Measurements from ENCODE around the gene NR2F1-AS1.

NR2F1-AS1 gene

DNA sequence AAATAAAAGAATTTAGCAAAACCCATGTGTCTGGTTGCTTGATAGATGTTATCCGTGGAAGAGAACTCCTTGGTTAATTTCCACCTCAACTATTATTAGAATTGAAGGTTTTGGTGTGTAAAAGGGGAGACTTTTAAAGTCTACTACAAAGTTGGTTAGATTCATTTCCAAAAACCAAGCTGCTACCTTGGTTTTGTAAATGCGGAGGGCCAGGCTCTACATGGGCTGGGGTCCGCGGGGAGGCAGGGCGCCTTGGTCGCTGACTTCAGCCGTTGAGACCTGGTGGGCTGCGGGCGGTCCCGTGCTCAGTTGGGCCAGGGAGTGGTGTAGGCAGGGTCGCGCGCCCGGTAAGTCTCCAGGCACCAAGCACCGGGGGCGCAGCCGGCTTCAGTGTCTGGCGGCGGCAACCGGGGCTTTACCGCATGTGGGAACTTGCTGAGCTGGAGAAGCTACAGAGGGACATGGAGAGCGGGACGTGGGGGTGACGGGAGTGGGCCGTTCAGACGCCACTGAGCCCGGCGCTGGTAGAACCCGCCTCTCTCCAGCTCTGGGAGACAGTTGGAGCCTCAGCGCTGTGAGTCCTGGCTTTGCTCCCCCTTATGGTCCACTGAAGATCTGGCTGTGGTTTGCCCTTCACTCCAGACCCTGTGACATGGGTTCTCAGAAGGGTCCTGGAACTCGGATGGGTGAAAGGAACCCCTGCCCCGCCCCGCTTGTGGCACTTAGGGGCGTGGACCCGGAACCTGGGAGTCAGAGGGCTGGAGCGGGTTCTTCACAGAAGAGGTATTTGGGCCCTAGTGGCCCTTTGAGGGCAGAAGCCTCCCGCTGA is 13.8 kb upstream of the NR2F1-AS1 start:
- TF ChIP-seq POLR2AphosphoS5 (IDR thresholded peaks at IDR 0.05; ENCODE audit: low read depth, low read length) (no peak), TAF1 (IDR thresholded peaks at IDR 0.05; ENCODE audit: borderline replicate concordance, low read depth, low read length) (no peak), POLR2A (IDR thresholded peaks at IDR 0.05; ENCODE audit: low read depth, low read length) (no peak)
- FAIRE-seq = no peak
- DNase-seq (ENCODE audit: insufficient read length) = no peak

DNA sequence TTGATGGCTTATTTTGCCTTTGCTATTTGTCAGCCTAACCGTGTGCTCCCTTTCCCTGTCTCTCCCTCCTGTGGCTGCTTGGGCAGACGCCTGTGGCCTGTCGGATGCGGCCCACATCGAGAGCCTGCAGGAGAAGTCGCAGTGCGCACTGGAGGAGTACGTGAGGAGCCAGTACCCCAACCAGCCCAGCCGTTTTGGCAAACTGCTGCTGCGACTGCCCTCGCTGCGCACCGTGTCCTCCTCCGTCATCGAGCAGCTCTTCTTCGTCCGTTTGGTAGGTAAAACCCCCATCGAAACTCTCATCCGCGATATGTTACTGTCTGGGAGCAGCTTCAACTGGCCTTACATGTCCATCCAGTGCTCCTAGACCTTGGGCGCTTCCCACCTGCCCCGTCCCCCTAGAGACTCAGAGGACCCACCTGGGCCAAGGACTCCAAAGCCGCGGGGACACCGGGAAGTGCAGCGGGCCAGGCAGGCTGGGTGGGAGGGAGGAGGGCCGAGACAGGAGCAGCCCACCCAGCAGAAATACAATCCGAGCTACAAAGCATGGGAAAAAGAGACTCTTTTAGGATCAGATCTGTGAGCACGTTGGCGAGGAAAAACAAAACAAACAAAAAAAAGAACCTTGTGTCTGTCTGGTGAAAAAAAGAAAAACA is 12.6 kb upstream of the NR2F1-AS1 start:
- DNase-seq (ENCODE audit: insufficient read length) (no peak), FAIRE-seq (no peak)
- no peak for TF ChIP-seq POLR2A (IDR thresholded peaks at IDR 0.05; ENCODE audit: low read depth, low read length)
- TF ChIP-seq TAF1 (IDR thresholded peaks at IDR 0.05; ENCODE audit: borderline replicate concordance, low read depth, low read length) = no peak
- TF ChIP-seq POLR2AphosphoS5 (IDR thresholded peaks at IDR 0.05; ENCODE audit: low read depth, low read length) = no peak

DNA sequence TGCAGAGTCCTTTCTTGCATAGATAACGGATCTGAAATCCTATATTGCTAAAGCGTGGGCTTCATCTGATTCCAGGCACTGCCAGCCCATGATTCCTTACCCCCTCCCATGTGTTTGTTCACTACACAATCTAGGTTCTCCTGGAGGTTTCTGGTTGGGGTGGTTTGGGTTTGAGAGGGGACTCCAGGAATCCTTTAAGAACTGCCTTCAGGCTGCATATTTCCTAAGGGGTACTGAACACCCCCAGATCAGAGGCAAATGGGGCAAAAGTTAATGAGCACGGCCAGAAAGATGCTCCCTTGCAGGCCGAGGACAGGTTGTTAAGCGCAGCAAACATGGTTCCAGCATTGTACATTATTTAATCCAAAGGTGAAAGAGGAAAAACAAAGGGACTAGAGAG is 11.9 kb upstream of the NR2F1-AS1 start:
- DNase-seq (ENCODE audit: insufficient read length) (no peak), FAIRE-seq (no peak)
- TF ChIP-seq TAF1 (IDR thresholded peaks at IDR 0.05; ENCODE audit: borderline replicate concordance, low read depth, low read length) (no peak), POLR2A (IDR thresholded peaks at IDR 0.05; ENCODE audit: low read depth, low read length) (no peak)

DNA sequence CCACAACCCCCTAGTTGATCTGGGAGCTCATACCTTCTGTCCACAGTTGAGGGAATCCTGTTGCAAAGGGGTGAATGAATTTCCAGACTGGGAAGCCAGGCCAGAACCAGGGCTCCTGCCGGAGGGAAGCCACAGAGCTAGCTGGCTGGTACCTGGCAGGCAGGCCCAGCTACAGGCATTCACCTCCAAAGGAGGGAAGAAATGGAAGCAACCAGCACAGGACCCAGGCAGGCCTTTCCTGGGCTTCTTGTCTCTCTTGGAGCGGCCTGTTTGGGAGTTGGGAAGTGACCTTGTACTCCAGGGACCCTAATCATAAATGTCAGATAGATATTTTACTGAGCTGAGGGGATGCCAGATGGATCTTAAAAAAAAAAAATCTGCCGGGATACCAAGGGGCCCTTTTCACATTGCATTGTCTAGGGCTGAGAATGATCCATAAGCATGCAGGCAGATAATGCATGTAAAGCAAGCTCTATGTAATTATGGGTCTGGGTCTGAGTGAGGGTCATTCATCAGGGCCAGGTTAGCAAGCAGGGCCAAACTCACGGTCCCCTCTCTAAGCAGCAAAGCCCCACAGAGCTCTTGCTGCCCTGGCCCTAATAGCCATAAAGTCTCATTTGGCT is 10.4 kb upstream of the NR2F1-AS1 start:
- DNase-seq (ENCODE audit: insufficient read length) = no peak
- no peak for TF ChIP-seq POLR2AphosphoS5 (IDR thresholded peaks at IDR 0.05; ENCODE audit: low read depth, low read length)
- TF ChIP-seq TAF1 (IDR thresholded peaks at IDR 0.05; ENCODE audit: borderline replicate concordance, low read depth, low read length) = no peak
- no peak for TF ChIP-seq POLR2A (IDR thresholded peaks at IDR 0.05; ENCODE audit: low read depth, low read length)
- no peak for FAIRE-seq

GRCh38 chr5:93590493-93590892 is 9.5 kb upstream of the NR2F1-AS1 start:
- DNase-seq (ENCODE audit: insufficient read length) = no peak
- no peak for TF ChIP-seq TAF1 (IDR thresholded peaks at IDR 0.05; ENCODE audit: borderline replicate concordance, low read depth, low read length)
- TF ChIP-seq POLR2AphosphoS5 (IDR thresholded peaks at IDR 0.05; ENCODE audit: low read depth, low read length) = no peak
- TF ChIP-seq POLR2A (IDR thresholded peaks at IDR 0.05; ENCODE audit: low read depth, low read length) = no peak
- FAIRE-seq = no peak

GRCh38 chr5:93589829-93590215 is 8.8 kb upstream of the NR2F1-AS1 start:
- FAIRE-seq (no peak), DNase-seq (ENCODE audit: insufficient read length) (no peak)
- no peak for TF ChIP-seq POLR2A (IDR thresholded peaks at IDR 0.05; ENCODE audit: low read depth, low read length)
- no peak for TF ChIP-seq POLR2AphosphoS5 (IDR thresholded peaks at IDR 0.05; ENCODE audit: low read depth, low read length)

GRCh38 chr5:93589152-93589828 is 8.3 kb upstream of the NR2F1-AS1 start:
- no peak for TF ChIP-seq POLR2A (IDR thresholded peaks at IDR 0.05; ENCODE audit: low read depth, low read length)
- no peak for TF ChIP-seq TAF1 (IDR thresholded peaks at IDR 0.05; ENCODE audit: borderline replicate concordance, low read depth, low read length)
- TF ChIP-seq POLR2AphosphoS5 (IDR thresholded peaks at IDR 0.05; ENCODE audit: low read depth, low read length) = no peak
- DNase-seq (ENCODE audit: insufficient read length) (no peak), FAIRE-seq (no peak)

GRCh38 chr5:93588352-93589151 is 7.5 kb upstream of the NR2F1-AS1 start:
- DNase-seq (ENCODE audit: insufficient read length) (no peak), FAIRE-seq (no peak)
- TF ChIP-seq POLR2A (IDR thresholded peaks at IDR 0.05; ENCODE audit: low read depth, low read length) = no peak
- no peak for TF ChIP-seq TAF1 (IDR thresholded peaks at IDR 0.05; ENCODE audit: borderline replicate concordance, low read depth, low read length)
- no peak for TF ChIP-seq POLR2AphosphoS5 (IDR thresholded peaks at IDR 0.05; ENCODE audit: low read depth, low read length)

- DNase-seq (ENCODE audit: insufficient read length) = no peak
- TF ChIP-seq TAF1 (IDR thresholded peaks at IDR 0.05; ENCODE audit: borderline replicate concordance, low read depth, low read length) (no peak), POLR2AphosphoS5 (IDR thresholded peaks at IDR 0.05; ENCODE audit: low read depth, low read length) (no peak), POLR2A (IDR thresholded peaks at IDR 0.05; ENCODE audit: low read depth, low read length) (no peak)
- FAIRE-seq = no peak
Observed at GRCh38 chr5:93587597-93588351, 6.8 kb upstream of the NR2F1-AS1 start.
